HG03432 (cell line): ENCODE measurements around the gene MRPL54.

Experiments used
- ATAC-seq: cut with Tn5 transposase; IDR thresholded peaks from one replicate; pipeline ENCODE4 v1.9.1; 2021; ENCODE audit warnings: mild to moderate bottlenecking, moderate library complexity; ENCODE audit not compliant: unreplicated experiment

MRPL54 gene

DNA sequence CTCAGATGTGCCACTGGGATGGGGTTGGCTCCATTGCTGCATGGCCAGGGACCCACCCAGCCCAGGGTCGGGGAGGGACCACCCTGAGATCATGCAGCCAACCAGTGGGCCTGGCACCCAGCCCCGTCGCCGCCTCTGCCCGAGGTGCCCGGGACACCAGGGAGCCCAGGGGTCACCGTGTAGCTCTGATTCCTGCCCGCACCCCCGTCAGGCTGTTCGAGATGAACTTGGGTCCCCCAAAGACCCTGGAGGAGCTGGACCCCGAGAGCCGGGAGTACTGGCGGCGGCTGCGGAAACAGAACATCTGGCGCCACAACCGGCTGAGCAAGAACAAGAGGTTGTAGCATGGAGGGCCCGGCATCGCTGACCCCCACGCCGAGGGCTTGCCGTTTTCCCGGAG is 4.6 kb downstream of the MRPL54 start:
- no peak for ATAC-seq

DNA sequence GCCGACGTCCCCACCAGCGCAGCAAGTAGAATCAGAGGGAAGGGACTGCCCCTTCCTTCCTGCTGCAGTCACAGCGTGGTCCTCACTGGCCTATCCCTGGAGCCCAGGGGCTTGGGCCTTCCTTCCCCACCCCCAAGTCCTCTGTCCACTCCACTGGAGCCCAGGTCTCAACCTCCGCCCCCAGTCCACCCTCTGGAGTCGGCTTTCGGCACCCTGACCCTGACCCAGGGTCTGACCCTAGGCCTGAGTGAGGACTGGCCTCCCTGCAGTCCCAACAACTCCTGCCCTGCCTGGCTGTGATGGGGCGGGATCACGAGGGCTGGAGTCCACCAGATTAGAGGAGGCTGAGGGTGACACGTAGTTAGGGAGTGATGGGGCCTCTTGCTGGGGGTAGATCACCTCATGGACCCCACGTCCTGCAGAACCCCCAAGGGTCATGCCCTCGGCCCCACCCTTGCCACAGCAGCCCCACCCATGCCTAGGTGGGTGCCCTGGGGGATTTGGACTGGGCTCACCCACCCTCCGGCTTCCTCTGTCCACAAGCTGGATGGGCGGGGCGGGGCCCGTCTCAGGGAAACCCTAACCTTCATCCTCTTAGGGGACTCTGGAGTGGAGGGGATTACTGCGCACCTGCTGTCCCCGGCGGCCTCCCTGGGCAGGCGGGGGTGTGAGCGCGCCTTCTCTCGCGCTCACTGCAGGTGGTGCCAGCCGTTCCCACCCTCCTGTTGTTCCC is 5.7 kb downstream of the MRPL54 start:
- no peak for ATAC-seq

DNA sequence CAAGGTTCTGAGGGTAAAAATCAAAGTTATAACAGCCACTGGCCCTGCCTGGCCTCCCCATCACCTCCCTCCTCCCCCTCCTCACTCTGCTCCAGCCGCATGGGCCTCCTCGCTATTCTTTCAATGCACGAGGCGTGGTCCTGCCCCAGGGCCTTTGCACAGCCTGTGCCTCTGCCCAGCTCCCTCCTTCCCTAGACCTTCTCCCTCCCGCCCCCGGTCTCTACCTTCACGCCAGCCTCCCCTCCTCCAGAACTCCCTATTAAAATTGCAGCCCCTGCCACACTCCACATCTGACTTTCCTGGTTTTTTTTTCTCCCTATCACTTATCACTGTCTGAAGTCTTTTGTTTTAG is 6.2 kb downstream of the MRPL54 start:
- ATAC-seq = no peak

DNA sequence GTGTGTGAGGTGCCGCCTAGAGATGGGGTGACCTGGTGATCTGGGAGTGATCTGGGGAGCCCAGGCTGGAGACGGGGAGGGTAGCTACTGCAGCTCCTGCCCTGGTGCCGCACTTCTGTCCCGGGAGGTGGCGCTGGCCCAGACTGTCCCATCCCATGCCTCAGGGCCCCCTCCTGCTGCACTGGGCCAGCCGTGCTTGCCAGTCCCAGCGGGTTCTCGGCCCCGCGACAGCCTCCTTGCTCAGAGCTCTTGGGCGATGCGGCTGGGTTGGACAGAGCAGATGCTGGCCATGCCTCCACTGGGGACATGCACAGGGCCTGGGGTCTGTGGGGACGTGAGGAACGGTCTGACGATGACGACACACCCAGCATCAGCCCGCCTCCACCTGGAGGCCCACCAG is 7.0 kb downstream of the MRPL54 start:
- ATAC-seq = no peak

DNA sequence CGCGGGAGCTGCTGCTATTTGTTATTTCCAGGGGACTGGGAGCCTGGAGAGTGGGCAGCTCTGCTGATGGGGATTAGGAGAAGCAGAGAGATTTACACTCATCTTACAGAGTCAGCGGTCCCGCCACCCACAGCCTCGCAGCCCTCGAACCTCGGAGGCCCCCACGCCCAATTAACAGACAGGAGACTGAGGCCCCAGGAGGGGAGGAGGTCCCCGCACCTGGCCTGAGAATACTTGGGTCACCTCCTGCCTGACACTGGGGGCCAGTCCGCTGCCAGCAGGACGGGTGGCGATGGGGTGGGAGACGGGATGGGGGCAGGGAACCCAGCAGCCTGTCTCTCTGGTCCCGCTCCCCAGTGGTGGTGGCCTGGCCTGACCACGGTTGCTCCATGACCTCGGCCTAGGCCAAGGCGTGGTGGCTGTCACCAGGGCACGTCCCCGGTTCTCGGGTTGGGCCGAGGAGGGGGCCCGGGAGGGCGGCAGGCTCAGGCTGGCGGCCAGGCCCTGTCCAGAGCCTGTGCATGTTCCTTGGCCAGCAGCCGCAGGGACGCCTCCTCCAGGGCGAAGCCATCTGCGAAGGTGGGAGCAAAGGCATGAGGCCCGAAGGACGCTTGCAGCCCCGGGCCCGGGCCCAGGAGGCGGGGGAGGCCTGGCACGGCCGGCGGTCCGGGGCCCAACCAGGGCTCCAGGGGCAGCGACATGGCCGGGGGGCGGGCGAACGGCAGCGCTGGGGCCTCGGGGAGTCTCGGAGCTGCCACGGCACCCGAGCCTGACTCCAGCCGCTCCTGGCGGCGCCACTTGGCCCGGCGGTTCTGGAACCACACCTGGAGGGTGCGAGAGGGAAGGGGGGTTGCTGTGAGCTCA is 7.9 kb downstream of the MRPL54 start:
- no peak for ATAC-seq

DNA sequence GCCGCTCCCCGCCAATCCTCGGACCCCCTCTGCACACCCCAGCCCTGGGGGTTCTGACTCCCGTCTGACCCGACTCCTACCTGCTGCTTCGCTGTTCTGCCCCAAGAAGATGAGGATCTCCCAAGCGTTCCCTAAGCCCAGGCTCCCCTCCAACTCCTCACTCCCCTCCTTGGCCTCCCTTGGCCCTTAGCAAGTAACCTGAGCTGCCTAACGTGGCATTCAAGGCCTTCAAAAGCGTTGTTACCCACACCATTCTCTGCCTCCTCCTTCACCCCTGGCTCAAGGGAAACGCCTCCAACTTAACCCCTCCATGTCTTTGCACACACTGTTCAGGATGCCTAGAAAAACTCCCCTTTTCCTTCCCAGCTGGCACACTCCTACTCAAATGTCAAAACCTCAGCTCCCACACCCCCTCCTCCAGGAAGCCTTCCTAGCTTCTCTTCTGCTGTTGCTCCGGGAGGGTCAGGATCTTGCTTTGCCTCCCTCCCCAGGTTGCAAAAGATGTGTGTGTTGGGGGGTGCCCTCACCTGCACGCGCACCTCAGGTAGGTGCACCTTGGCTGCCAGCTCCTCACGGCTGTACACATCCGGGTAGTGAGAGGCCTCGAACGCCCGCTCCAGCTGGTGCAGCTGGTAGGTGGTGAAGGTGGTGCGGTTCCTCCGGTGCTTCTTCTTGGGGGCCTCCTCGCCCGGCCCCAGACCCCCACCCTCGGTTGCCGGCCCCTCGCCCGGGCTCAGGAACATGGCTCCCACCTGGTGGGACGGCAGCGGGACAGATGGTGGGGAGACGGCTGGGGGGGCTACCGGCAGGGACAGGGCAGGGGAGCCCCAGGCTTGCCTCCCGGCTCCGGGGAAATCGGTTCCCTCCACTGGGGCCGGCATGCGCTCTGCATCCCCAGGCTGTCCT is 8.8 kb downstream of the MRPL54 start:
- ATAC-seq = no peak

DNA sequence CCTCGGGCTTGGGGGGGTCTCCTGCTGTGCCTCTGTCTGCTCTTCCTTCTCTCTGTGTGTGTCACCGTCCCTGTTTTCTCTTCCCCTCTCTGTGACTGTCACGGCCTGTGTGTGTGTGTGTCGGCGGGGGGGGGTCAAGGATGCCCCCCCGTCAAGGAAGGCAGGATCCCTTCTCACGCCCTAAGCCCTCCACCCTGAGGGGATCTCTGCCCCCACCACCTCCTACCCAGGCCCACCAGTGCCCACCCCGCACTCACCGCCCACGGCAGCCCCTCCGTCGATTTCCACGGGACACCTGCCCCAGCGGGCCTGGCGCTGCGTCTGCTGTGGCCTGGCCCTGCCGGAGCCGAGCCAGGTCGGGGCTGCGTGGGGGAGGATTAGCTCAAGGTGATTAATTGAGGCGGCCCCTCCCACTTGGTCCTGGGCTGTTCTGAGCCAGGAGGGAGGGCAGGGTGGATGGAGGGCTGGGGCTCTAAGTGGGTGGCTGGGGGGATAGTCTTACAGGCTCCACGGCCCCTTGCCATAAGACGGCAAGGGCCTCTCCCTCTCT is 9.5 kb downstream of the MRPL54 start, which contains the start of gene RAX2:
Gene RAX2, minus strand, starts transcription at position 323 of the 550 bp plus-strand sequence. CDS start 486 bp downstream, outside the sequence.
- ATAC-seq = no peak

DNA sequence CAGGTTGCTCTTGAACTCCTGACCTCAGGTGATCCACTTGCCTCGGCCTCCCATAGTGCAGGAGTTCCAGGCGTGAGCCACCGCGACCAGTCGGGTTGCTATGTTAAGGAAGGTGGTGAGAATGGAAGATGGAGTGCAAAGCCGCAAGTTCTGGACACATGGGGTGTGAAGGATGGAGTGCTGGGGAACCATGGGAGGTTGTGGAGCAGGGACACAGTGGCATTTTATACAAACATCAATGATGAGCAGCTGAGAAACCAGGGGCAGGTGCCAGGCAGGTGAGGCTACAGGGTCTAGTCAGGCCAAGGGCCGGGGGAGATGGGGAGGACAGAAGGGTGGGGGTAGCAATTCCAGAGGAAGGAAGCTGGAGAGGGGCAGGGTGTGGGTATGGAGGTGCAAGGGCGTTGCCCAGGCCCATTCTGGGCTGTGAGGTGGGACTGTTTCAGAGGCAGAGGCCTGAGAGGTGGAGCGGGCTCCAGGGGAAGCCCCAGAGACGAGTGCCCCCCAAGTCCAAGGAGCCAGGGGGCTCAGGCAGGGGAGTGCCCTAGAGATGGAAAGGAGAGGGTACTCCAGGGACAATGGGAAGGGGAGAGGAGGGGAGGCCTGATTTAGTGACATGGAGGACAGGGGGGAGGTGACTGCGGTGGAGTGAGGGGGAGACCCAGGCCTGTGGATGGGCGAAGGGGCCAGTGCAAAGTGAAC is 11.5 kb downstream of the MRPL54 start:
- no peak for ATAC-seq

DNA sequence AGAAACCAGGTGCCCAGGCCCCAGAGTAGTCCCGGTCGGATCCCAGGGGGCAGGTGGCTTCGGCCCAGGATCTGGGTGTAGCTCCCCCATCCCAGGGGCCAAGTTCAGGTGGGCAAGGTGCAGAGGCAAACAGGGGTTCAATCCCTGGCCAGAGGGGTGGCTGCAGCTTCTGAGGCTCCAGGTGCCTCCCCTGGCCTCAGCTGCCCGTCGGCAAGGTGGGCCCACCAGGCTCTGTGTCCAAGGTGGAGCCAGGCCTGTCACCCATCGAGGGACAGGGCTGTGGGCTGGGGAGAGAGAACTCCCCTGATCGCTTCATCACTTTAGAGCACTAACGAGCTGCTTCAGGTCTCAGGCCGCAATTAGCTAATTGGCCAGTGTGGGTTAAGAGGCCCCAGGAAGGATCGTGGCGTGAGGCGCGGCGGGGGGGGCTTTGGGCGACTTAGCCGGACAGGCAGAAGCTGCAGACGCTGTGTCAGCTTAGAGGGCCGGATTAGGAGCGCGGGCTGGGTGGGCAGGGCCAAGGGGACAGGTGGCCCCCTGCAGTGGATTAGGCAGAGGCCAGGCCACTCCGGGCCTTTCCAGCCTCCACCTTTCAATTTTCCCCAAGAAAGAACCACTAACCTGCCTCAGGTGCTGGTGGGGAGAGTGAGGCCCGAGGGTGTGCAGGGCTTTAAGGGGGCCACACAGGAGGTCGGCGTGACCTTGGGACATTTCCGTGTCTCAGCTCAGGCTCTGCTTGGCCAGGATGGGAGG is 12.3 kb downstream of the MRPL54 start:
- no peak for ATAC-seq

DNA sequence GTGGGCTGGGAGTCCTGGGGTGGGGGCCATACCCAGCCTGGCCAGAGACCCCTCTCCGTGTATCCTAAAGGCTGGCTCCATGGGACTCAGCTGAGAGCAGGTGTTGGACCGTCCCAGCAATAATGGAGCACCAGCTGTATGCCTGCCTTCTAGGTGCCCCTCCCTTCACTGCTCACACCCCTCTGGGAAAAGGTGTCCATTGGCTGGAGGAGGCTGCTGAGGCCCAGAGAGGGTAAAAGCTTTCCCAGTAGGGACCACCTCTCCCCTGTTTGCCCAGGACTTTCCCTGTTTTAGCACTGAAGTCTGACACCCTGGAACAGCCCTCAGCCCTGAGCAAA is 12.9 kb downstream of the MRPL54 start:
- ATAC-seq = no peak

DNA sequence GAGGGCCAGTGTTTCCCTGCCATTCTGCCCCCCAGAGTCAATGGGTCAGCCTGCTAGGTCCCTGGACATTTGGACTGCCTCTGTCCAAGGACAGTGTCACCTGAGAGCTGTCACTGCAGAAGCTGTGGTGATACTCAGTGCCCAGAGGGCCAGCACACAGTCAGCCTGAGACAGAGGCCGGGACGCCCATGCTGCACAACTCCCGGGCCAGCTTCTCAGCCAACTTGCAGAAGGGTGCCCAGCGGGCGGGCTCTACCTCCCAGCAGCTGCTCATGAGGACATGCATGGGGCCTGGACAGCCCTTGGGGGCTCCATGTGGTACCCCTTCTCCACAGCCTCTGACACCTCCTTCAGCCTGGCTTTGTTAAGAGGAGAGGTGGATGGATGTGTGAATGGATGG is 13.3 kb downstream of the MRPL54 start:
- no peak for ATAC-seq

DNA sequence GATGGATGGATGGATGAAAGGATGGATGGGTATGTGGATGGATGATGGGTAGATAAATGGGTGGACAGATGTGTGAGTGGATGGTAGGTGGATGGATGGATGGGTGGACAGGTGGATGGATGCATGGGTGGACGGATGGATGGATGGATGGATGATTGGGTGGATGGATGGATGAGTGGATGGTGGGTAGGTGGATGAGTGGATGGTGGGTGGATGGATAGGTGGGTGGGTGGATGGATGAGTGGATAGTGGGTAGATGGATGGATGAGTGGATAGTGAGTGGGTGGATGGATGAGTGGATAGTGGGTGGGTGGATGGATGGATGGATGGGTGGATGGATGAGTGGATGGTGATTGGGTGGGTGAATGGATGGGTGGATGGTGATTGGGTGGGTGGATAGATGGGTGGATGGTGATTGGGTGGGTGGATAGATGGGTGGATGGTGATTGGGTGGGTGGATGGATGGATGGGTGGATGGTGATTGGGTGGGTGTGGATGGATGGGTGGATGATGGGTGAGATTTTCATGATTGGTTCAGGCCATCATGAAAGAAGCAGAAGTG is 14.1 kb downstream of the MRPL54 start:
- no peak for ATAC-seq

DNA sequence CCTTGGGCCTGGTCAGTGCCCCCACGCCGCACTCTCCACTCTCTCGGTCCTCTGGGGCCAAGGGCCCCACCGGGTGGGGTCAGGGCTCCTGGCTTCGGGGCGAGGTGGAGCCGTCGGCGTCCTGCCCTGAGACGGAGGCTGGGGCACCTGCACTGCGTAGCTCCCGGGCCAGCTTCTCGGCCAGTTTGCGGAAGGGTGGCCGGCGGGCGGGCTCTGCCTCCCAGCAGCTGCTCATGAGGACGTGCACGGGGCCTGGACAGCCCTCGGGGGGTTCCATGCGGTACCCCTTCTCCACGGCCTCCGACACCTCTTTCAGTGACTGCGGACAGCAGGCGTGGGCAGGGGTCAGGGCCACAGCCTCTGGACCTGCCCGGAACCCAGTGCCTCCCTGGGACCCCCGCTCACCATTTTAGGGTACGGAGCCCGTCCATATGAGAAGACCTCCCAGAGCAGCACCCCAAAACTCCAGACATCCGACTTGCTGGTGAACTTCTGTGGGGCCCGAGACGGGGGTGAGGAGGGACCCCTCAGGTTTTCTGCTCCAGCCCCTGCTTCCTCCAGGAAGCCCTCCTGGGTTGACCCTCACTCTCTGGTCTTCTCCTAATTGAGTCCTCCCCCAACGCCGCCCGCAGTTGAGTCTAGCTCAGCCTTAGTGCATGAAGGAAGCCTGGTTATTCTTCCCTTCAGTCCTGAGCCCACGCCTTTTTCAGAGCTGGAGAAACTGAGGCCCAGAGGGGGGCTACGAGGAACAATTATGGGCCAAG is 15.8 kb downstream of the MRPL54 start:
- ATAC-seq = no peak

DNA sequence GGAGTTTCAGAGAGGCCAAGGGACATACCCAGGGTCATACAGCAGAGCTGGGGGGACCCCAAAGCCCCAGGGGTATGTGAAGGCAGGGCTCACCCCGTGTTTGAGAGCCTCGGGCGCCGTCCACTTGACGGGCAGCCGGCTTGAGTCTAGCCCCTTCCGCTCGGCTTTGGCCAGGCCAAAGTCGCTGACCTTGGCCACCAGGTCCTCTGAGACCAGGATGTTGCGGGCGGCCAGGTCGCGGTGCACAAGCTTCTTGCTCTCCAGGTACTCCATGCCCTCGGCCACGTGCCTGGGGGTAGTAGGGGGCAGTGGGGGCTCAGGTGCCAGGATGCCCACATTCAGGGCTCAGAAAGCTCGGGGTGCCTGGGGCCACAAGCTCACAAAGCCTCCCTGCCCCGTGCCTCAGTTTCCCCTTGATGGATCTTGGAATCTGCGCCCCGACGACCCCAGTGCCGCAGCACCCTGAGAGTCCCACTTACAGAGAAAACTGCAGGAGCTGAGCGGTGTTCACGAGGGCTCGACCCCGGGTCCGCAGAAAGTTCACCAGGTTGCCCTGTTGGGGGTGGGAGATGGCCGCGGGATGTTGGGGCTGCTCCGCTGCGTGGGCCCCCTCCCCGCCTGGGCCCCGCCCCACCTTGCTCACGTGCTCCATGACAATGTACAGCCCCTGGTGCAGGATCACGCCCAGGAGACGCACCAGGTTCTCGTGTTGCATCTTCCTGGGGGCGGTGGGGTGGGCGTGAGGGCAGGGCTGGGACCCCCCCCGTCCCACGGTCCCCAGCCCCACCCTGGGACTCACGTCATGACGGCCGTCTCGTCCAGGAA is 16.6 kb downstream of the MRPL54 start:
- ATAC-seq = no peak

DNA sequence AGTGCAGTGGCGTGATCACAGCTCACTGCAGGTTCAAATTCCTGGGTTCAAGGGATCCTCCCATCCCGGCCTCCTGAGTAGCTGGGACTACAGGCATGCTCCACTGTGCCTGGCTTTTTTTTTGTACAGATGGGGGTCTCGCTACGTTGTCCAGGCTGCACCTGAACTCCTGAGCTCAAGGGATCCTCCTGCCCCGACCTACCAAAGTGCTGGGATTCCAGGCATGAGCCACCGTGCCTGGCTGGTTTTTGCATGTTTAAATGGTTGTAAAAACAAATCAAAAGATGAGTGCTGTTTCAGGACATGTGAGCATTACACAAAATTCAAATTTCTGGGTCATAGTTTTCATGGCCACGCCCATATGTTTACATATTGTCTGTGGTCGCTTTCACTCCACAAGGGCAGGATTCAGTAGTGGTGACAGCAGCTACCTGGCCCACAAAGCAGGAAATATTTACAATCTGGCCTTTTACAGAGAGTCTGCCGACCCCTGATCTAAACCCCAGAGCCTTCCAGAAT is 18.4 kb downstream of the MRPL54 start:
- no peak for ATAC-seq

DNA sequence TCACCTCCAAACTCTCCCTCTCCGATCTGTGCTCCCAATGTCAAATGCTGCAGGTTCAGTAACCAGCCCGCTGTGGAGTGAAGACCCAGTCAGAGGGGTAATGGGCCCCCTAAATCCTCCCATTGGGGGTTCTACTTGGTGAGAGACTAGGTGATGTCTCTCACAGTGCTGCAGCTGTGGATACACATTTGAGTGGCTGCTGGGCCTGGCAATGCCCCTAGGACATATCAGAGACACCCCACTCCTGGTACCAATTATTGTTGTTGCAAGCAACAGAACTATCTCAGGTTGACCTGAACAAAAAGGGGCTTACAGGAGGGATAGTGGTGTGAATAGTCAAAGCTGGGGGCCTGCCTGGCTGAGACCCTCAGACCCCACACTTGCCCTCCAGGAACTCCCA is 19.1 kb downstream of the MRPL54 start:
- ATAC-seq = no peak

DNA sequence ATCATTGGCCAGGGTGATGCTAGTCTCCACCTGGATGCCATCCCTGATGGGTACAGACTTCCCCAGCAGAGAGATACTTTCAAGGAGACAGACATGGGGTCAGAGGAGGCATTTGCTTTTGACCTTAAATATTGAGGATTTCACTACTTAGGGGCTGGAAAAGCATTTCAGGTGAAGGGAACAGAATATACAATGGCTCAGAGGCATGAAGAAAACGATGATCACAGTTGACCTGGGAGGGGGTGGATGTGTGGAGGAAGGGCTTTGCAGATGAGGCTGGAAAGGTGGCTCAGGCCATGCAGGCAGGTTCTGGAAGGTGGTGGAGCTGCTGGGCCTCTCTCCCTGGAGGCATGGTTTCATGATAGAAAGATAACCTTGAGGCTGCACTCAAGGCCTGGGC is 19.8 kb downstream of the MRPL54 start:
- no peak for ATAC-seq

DNA sequence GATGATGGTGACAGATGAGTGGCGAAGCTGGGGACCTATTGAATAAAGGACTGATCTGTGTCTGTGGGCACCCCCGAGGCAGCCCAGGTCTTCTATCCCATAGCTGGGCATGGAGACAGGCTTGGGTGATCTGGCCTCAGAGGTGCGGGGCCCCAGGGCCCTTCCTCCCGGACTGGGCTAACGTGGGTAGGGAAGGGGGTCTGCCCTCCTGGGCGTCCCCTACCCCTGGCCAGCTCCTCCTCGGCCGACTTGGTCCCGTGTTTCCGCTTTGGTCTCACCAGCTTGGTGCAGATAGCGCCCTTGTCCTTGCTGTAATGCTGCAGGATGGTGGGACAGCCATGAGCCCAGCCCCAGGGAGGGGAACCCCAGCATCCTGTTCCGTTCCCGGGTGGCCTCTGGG is 20.4 kb downstream of the MRPL54 start:
- ATAC-seq = no peak
